ENCODE results near the gene PTGR3.

PTGR3 gene

DNA sequence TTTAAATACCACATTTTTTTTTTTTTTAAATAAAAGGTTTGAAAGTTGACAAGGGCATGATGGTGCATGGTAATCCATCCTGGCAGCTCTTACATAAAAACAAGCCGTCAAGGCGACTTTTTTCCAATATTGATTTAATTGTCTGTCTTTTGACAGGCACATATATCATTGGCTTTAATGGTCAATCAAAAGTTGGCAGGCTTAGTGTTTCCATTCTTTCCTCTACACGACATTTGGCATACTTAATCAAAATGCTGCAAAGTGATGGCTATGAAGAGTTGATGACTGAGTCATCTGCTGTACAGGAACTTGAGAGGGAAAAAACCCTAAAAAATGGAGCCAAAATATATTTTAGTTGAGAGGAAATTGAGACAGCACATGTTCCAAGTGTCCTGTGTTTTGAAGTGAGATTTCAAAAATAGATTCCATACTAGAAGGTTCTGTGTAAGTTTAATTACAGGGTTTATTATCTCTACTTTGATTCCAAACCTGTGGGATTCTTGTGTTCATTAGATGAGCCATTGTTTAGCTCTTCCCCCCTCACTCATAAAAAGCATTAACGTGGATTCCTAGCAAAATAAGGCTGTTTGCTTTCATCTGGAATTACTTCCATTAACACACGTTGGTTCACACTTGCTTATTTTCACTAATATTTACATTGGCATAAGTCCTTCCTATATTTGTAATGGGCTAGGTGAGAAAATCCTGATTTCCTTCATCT, 4.8 kb upstream of the PTGR3 start:
- DNase-seq = no peak

DNA sequence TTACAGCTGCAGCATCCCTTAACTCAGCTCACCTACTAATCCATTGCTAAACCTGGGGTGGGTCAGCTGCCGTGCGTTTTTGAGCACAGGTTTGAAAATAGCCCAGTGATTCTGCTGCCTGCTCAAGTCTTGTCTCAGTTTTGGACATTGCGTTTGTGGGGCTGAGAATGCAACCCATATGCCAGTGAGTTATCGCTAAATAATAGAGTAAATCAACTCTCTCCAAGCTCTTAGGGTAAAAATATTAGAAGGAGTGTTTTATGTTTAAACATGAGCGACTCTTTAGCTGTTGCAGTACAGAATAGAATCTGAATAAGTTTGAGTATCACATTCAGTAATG, 3.8 kb upstream of the PTGR3 start:
- no peak for DNase-seq

DNA sequence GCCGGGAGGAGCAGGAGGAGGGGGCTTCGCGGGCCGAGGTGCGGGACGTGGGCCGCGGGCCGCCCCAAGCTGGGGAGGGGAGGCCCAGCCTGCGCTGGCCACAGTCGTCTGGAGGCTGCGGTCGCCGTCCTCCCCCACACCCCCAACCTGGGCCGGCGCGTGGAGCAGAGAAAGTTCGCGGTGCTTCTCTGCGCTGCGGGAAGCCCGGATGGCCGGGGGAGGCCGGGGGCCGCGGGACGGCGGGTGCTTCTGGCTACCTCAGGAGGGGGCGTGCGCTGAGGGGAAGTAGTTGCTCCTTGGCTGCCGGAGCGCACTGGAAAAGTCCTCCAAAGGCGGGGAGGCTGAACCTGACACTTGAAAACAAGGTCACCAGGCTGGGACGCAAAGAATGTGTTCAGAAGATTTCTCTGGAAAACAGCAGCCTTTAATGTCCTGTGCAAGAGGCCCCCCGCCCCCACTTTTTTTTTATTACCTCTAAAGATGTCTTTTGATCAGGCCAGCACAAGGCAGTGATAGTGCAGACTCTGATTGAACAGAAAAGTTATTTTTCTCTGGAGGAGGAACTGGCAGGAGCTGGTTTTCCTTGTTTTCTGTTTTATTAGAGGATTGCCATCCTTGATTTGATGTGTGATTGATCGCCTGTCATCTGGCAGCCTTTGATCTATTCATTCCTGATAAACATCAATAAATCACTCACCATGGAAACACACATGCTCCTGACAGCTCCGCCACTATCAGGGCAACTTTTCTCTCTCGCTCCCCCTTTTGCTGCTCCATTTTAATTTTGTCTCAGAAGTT, 3.2 kb upstream of the PTGR3 start:
- DNase-seq = peak; percentile 42

DNA sequence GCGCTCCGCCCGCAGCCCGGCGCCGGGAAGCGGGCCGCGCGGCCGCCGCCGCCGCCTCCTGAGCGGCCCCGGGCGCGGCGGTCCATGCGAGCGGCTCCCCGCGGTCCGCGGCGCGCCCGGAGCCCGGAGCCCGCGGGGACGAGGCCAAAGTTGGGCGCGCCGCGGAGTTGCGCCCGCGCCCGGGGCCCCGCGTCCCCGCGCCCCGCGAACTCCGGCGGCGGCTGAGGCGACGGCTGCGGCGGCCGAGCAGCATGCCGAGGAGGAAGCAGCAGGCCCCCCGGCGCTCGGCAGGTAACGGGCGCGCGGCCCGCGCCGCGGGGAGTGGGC, 2.6 kb upstream of the PTGR3 start:
- DNase-seq = no peak

DNA sequence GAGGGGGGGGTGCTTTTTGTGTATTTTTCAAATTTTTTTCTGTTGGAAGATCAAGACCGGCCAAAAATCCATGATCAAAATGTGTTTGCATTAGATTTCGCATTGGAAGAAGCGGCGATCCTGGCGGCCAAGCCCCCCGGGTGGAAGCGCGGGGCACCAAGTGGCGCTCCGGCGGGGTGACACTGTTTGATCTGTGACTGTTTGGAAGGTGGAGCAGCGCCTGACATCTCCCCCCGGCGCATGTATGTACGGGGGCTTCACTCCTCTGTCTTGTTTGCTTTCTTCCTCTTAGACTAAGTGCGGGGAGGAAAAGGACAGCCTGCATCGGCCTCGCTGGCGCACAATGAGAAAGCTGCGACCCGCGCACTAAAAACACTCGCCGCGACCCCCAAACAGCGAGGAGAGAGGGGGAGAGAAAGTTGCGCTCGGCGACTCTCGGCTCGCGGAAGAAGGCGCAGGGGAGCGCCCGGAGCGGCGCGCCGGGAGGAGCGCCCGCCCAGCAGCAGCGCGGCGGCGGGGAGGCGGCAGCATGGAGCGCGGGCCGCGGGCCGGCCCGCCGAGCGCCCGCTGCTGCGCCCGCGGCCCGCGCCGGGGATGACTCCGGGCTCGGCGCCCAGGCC, 2.2 kb upstream of the PTGR3 start:
- DNase-seq = peak; percentile 30

DNA sequence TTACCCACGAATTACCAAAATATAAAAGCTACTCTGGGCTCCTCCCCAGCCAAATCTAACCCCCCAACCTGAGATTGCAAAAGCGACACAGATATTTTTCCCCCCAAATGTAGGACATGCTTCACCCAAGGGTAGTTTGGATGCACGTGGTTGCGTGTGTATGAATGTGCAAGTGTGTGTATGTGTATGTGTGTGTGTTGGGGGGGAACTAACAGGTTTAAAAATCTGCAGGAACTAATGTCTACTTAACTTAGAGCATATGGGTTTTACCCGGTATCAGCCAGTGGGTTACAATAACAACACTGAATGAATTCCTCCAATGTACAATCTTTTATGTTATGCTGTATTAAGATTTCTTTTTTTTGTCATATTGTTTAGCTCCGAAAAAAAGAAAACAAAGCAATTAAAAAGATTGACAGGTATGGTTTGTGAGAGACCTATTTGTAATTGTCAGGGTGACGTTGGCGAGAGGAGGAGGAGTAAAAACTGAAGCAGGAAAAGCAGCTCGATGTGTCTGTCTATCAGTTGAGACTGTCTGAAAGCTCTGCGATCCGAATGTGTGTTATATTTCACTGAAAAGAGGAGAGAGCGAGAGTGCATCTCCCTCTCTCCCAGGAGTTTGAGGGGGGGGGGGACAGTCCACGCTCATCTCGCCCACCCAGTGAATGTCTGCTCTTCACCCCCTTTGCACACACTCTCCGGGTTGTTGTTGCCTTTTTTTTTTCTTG, 1.5 kb upstream of the PTGR3 start, which contains the start of gene TSHZ1:
TSS of gene TSHZ1 (plus strand) at position 524 of the 728 bp plus-strand sequence. CDS start 1,080 bp downstream, outside the sequence.
- peak; percentile 67 for DNase-seq

DNA sequence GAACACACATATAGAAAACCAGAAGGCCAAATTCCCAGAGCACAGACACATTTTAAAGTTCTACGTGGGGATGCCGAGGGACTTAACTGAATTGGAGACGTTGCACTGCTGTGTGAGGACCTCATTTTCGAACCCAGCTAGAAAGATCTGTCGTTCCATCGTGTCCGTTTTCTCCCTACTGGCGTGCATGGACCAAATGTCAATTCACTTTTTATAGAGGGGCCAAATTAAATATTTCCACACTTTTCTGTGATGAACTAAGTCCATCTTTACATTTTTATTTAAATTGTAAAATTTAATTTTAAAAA, 966 bp upstream of the PTGR3 start:
- peak; percentile 24 for DNase-seq

DNA sequence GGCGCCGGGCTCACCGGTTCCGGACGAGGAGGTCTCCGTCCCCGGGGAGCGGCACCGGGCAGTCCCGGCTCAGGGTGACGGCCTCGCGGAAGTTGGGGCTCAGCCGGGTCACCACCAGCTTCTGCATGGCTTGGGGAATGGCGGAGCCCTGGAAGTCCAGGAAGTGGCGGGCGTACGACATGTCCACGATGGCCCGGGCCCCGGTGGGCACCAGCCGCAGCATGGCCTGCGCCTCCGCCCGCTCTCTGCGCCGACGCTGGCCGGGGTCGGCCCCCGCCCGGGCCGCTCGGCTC, 157 bp downstream of the PTGR3 start:
- no peak for DNase-seq

DNA sequence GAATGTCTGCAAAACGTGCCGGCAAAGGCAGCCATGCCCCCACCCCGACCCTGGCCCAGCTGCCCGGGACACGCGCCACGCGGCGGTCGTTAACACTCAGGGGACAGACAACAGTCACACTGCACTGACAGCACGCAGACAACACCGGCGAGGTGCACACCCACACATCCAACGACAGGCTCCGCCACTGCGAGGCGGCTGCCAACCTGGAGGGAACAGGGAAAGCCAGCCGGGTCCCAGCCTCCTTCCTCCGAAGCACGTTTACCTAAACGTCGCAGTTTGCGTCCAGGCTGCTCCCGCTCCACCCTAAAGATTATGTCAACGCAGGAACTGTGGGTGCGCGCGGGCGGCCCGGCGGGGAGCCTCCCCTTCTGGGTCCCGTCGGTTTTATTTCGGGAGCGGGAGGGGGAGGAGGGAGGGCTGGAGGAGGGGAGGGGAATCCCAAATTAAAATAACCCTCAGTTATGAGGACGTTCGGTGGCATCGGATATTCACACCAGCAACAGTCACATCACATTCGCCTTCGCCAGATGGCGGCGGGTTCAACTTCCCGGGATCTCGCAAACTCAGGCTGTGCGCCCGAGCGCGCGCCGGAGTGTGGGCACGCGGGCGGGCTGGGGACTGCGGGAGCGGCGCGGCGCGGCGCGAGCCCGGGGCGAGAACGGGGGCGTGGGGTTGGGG, 644 bp downstream of the PTGR3 start:
- peak; percentile 62 for DNase-seq

DNA sequence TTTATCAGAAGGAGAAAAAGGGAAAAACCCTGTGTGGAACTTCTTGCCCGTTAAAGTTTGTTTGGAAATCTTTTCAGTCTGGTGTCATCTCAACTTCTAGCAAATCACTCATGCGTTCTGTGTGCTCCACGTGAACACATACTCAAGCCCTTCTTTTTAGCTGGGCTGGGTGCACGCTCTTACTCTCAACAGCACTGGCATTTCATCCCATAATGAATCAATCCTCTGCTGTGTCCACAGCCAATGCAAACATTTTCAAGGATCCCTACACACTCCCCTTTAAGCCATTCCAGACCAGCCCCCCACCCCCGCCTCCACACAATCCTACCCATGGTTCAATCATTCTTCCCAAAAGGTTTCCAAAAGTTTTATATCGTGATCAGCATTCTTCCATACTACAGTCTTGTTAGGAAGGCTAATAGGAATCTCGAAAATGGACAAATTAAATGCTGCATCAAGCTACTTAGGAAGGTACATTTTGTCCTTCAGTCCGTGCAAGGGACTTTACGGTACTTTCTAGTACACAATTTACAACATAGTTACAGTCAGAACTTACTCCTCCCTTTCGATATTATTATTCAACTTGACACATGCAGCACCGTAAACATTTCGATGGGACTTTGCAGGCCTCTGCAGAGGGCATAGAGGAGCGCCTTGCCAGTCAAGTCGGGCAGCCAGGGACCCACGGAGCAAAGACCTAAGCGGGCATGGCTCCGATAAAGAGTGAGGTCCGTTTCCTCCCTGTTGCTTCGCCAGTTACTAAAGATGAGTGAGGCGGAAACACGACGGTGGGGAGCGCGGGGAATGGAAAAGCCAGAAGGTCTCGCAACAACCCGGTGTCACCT, 1.4 kb downstream of the PTGR3 start:
- DNase-seq = peak; percentile 54

DNA sequence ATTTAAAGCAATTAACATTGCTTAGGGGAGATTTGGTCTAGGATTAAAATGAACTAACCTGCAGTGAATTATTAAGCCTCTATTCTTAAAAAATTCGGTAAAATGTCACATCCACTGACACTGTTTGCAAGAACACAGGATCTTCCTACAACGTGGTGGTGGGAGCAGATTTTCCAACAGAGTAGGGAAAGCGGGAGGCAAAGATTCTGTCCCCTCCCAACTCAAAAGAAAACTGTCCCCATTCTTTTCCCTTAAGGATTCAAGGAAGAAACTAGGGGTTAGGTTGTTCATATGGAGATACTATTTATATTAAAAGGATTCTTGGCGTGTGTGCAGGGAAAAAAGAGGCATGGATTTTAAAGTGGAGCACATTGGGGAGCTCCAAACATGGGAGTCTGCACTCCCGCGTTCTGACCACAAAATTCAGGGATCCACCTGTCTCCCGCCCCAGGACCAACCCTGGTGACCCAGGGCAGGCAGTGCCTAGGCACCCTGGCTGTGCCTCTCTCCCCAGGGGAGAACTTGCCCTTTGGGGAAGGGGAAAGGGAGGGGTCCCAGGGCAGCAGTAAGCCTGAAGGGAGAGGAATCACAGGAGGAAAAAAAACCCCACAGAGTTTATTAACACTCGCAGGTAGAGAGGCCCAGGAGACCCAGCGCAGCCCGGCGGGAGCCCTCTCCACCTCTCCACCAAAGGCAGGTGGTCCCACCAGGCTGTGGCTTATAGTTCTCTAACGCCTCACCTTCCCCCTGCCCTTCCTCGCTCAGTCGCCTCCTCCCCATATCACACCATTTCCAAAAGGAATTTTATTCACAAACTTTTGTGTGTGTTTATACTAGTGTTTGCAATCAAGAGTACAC, 2.3 kb downstream of the PTGR3 start:
- DNase-seq = no peak

DNA sequence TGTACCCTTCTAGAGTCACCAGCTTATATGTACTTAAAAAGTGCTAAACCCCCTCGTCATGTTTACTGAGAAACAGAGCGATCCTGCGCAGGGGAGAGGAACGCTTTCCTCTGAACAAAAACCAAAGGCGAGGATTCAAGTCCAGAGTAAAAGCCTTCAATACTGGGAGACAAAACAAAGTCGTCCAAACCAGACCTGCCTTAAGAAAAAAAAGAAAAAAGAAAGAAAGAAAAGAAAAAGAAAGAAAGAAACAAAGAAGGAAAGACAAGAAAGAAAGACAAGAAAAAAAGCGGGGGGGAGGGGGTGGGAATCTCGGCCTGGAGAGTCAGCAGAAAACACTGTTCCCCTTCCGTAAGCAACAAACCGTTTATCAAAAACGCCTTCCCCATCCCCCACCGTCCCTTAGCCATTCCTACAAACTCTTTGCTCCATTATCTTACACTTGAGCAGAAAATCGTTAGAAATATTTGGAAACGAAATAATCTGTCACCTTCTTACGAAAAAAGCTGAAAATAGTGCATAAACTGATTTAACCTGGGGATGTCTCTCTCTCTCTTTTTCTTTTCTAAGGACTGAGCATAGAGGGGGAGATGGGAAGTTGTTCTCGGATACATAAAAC, 3.3 kb downstream of the PTGR3 start:
- no peak for DNase-seq

DNA sequence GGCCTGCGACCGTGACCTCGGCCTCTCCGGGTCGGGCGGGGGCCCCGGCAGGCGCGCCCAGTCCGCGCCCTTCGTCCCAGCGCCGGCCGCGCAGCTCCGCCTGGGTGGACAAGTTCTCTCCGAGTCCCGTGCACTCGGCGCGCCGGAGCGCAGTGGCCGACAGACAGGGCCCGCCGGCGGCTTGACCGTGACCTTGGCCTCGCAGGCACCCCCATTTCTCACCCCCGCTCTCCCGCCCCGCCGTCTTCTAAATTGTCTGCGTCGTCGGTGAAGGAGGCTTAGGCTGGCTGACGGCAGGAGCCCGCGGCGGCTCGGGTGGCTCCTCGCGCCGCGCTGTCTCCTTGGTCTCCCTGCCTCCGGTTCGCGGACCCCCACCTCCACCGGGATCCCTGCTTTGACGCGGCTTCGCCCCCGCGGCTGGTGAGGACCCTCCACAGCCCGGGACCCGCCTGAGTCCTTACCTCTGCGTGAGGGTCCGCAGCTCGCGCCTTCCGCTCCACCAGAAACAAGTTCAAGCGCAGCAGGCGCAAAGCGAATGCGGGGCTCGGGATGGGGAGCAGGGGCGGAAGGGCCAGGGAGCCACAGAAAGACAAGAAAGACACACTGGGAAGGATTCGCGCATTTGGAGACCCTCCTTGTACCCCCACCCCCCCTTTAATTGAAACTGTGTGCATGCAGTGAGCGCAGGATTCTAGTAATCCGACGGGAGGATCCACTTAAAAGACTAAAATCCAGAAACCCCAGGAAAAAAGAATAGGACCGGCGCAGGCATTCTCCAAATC, 4.0 kb downstream of the PTGR3 start:
- DNase-seq = no peak

DNA sequence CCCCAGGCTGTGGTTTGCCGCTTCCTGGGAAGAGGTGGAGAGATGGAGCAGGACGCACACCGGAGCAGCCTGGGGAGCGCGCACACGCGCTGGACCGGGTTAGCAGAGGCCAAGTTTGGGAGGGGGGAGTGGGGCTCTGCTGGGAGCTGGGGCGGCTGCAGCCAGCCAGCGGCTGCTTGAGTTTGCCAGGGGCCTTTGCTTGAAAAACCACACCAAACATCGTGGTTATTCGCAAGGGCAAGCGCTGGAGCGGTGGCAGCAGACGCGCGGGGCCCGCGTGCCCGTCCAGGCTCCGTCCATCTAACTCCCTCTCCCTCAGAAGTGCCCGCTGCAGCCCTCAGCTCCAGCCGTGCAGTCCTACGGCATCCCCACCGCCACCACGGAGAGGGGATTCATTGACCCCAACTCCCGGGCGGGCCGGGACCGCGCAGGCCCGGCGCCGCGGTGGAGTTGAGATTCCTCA, 4.6 kb downstream of the PTGR3 start:
- no peak for DNase-seq

DNA sequence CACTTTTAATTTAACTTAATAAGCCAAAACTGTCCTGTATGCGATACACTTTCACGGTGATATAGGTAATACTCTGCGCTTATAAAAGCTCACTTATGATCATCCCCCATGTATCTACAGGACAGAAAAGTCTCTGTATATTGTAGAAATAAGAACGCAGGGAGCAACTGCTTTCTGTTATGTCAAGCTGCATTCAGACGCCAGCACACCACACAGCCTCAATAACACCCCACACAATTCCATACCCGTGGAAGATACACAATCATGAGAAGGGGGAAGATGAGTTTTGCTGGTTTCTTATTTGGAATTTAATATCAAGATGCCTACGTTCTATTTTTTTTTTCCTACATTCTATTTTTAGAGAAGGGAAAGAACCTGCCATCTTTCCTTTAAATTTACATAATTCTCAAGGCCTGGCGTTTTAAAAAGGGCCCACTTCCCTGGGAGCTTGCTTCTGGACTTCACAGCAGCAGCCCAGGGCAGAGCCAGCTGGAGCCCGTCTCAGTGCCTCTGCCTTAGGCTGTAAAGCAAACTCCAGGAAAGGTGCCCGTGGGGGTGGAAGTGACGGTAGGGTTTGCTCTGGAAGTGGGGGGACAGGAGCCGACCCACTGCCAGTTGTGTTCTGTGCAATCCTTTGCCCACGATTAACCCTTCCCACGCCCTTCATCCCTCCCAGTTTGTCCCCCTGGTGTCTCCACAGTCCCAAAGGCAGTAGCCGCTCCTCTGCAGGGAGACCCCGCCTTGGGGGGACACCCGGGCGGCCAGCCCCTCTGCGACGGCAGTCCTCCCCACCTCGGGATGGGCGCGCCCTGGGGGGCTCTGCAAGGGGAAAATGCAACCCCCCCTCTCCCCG, 5.3 kb downstream of the PTGR3 start:
- DNase-seq = no peak

DNA sequence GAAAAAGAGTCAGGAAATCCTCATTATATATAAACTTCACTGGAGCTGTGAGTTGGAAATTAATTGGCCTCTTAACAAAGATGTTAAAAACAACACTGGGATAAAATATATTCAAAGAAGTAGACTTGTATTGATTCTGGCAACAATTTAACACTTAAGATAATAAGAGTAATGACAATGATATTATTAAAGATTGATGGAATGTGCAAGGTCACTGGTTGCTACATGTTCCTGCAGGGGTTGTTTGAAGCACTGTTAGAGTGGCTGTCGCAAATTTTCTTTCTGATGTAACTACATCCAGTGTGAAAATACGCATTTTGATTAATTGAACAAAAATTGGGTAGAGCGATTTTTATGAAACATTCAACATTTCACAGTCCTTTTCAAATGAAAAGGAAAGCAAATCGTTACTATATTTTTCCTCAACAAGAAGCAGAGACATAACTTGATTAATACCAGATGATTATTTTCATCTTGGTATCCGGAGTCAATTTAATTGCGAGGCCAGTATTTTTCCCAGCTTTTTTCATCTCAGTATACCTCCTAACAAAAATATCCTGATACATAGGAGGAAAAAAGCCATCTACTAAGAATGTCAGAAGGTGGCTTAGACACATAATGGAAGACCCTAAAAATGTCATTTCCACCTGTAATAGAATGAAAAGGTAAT, 6.1 kb downstream of the PTGR3 start:
- DNase-seq = no peak

DNA sequence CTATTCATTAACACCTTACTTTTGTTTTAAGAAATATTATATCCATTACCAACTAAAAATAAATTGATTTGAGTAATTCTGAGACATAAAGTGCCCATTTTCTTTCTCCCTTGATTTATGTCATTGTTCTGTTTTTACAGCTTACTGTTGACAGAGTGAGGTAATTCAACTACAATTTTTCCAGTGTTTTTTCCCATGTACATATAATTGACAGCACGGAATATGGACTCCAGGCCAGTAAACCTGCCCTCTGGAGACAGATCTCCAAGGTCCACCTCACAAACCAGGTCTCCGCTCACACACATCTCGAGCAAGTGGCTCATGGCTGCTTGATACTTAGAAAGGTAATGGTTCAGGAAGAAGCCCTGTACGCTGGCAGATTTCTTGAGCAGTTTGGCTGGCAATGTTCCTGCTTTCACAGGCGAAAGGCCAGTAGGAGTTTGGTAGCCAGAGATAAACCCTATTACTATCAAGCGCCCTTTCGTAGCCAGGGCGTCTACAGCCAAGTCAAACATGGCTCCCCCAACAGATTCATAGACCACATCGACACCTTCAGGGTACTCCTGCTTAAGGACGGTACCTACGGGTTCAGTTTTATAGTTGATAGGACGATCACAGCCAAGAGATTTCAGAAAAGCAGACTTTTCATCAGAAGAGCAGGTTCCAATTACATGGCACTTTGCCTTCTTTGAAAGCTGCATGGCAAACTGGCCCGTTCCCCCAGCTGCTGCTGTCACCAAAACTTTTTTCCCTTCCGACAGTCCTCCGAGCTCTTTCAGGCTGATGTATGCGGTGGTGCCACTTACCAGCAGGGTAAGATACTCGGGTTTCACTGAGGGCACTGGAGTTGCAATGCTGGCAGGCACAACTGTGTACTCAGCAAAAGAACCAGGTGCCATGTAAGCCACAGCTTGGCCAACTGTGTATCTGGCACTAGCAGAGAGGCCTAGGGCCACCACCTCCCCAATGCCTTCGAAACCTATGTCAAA, 7.4 kb downstream of the PTGR3 start:
- DNase-seq = no peak
